GM12801 (cell line): Measurements from ENCODE around the gene DNAJC1.

Experiments used
- TF ChIP-seq, protein P1 (sequence below): IDR thresholded peaks from one replicate; pipeline ENCODE4 v1.5.1; 2011; ENCODE audit warnings: control low read depth; ENCODE audit not compliant: insufficient read length; ENCODE audit errors: extremely low read depth

Gene DNAJC1

DNA sequence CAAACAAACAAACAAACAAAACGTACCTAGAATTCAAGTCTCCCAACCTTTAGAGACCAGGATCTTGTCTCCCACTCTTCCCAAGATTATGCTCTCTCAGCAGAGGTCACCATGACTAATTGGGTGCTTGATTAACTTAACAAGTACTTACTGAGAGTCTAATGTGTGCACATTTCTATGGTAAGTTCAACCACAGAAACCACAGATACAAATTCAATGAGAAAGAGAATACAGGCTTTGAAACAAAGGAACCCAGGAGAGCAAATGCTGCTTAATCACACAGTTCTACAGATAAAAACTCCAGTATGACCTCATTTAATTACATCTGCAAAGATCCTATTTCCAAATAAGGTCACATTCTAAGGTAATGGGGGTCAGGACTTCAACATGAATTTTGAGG, 142.8 kb downstream of the DNAJC1 start:
- TF ChIP-seq, protein P1, sequence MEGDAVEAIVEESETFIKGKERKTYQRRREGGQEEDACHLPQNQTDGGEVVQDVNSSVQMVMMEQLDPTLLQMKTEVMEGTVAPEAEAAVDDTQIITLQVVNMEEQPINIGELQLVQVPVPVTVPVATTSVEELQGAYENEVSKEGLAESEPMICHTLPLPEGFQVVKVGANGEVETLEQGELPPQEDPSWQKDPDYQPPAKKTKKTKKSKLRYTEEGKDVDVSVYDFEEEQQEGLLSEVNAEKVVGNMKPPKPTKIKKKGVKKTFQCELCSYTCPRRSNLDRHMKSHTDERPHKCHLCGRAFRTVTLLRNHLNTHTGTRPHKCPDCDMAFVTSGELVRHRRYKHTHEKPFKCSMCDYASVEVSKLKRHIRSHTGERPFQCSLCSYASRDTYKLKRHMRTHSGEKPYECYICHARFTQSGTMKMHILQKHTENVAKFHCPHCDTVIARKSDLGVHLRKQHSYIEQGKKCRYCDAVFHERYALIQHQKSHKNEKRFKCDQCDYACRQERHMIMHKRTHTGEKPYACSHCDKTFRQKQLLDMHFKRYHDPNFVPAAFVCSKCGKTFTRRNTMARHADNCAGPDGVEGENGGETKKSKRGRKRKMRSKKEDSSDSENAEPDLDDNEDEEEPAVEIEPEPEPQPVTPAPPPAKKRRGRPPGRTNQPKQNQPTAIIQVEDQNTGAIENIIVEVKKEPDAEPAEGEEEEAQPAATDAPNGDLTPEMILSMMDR, result no peak

DNA sequence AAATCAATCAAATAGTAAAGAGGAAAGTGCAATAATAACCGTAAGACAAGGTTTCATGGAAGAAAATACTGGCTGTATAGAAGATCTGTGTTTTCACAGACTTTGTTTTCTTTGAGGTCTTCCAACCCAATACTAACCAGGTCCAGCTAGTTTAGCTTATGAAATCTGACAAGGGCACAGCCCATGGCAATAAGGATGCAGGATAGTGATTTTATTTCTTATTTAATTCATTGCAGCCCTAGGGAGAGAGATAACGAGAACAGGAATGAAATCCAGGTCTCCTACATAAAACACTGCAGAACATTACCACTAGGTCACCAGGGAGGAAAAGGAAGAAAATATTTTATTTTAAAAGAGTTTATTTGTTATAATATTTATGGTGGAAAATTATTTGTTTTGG, 145.1 kb downstream of the DNAJC1 start:
- TF ChIP-seq, protein P1, result no peak

DNA sequence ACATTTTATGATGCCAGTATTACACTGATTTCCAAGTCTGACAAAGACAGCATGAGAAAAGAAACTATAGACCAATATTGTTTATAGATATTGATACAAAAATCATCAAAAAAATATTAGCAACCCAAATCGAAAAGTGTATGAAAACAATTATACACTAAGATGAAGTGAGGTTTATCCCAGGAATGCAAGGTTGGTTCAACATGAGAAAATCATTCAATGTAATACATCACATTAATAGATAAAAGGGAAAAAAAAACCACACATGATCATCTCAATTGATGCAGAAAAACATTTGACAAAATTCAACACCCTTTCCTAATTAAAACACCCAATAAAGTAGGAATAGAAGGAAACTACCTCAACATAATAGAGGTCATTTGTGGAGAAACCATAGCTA, 153.9 kb downstream of the DNAJC1 start:
- TF ChIP-seq, protein P1, result no peak

DNA sequence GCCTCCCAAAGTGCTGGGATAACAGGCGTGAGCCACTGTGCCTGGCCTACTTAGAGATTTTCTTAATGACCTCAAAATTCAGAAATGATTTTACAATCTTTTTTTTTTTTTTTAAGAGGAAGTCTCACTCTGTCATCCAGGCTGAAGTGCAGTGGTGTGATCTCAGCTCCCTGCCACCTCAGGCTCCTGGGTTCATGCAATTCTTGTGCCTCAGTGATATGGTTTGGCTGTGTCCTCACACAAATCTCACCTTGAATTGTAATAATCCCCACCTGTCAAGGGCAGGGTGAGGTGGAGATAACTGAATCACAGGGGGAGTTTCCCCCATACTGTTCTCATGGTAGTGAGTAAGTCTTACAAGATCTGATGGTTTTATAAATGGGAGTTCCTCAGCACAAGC, 159.9 kb downstream of the DNAJC1 start:
- TF ChIP-seq, protein P1, result no peak

DNA sequence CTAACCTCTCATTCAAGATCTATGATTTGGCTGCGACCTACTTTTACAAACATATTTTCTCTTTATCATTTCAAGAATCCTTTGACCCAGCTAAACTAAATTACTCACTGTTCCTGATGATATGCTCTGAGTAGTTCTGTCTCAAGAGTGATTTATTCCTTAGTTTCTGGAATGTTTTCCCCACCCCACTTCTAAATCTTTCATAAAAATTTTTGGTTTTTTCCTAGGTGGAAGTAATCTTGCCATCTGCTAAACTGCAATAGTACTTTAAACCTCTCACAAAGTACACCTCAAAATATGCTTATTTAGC, 170.8 kb downstream of the DNAJC1 start:
- TF ChIP-seq, protein P1, result no peak

DNA sequence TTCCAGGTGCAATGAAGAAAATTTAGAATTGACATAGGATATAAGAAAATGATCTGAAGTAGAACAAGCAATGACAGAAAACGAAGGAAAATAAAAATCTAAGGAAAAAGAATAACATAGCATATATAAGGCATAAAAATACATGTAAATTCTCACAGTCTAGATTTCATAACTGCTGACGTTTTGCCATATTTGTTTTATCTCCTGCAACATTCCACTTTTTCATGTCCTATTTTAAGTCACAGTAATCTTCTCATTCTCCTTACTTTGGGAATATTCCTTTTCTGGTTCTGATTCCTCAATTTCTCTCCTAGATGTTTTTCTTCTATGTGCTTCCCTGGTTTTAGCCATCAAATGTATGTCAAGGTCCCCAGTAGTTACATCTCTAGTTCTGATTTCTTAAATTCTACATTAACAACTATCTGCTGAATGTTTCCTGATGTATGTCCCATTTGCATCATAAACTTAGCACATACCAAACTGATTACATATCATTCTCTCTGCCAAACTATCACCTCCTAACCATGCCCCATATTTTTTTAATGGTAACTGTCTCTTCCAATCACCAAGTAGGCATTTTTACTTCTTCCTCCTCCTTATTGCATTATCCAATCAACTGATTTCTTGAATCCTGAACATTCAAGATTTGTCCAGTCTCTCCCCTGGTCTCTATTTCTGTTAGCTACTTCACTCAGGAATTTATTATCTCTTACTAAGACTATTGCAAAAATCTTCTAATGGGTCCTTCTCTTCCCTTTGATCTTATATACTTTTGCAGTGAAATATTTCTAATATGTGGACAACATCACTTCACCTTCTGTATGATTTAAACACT, 171.3 kb downstream of the DNAJC1 start:
- TF ChIP-seq, protein P1, result no peak

DNA sequence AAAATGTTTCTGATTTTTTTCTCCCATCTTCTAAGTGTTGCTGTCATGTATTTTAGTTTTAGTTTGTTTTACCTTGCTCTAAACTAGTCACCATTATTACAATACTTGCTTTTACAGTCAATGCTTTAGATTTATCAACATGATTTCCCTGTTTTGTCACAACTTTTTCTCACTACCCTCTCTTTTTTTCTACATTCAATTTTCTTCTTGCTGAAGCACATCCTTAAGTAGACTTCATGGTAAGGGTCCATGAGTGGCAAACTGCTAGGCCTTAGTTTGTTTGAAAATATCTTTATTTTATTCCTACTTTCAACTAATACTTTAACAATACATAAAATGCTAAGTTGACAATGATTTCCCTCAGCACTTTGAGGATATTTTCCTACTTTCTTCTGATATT, 173.5 kb downstream of the DNAJC1 start:
- TF ChIP-seq, protein P1, result no peak
